ENCODE measurements around the gene SLC7A14. TPM values are rescaled to one million over a fixed set of nuclear protein-coding genes. Genes with fewer than 3 reads are reported as not detected.

Gene SLC7A14
- total RNA-seq, 2 experiments from 2014 or later: not detected

GRCh38 chr3:170534227-170534626, 51.6 kb downstream of the SLC7A14 start:
- H3K4me1 Mint-ChIP-seq (ENCODE audit: low read depth): no peaks in the 10 kb centered on the region
- CTCF ChIA-PET: no interaction called here
- DNase-seq (no peak), ATAC-seq (no peak)
- POLR2A ChIA-PET: no interaction called here
- H3K9me3 Mint-ChIP-seq: no peaks in the 10 kb centered on the region
- no peak overlapping the region for H3K27ac Mint-ChIP-seq
- H3K36me3 Mint-ChIP-seq (ENCODE audit: low read depth): no peaks in the 10 kb centered on the region
- no peak overlapping the region for H3K4me3 Mint-ChIP-seq
- intact Hi-C loops (cut with micrococcal nuclease): no loop called here
- peaks cover 8% of the 10 kb centered on the region for H3K27me3 Mint-ChIP-seq
- no peak for TF ChIP-seq CTCF (IDR thresholded peaks at IDR 0.05)

- no peak overlapping the region for H3K4me3 Mint-ChIP-seq
- no peak for TF ChIP-seq CTCF (IDR thresholded peaks at IDR 0.05)
- CTCF ChIA-PET: no interaction called here
- no peak for DNase-seq
- no peak overlapping the region for H3K27ac Mint-ChIP-seq
- H3K36me3 Mint-ChIP-seq (ENCODE audit: low read depth): no peaks in the 10 kb centered on the region
- no peaks in the 10 kb centered on the region for H3K9me3 Mint-ChIP-seq
- POLR2A ChIA-PET: interaction anchor here (0.5 kb wide), 1 partner anchor 226 kb away, joined by 3 read pairs; no protein-coding TSS in a partner anchor
- no peak for ATAC-seq
- intact Hi-C loops (cut with micrococcal nuclease): no loop called here
- H3K27me3 Mint-ChIP-seq: peaks cover 2% of the 10 kb centered on the region
- no peaks in the 10 kb centered on the region for H3K4me1 Mint-ChIP-seq (ENCODE audit: low read depth)
Measured at GRCh38 chr3:170532573-170532972, 53.3 kb downstream of the SLC7A14 start.

DNA sequence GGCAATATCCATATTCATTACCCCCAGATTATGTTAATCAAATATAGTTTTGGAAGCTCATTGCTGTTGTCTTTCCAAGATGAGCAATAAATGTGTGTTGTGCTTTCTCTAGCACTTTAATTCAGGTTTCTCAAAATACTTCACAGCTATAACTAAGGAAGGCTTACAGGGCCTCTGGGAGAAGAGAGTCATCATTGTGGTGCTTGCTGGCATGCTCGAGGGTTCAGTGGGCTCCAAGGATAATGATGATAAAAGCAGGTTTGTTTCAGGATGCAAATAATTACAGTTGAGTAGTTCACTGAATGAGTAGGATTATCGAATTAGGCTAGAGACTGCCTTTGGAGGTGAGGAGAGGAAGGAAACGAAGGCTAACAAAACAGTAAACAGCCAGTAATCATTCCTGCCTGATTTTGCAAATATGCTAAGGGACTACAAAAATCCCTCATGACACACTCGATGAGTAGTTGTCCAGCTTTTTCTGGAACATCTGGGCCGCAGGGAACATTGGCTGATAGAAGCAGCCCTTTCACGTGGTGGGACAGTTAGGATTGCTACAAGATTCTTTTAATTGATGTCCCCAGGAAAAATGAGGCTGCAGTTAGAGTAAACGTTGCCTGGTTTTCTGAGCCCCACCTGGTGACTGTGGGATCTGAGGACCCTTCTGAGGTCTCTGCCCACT, 54.1 kb downstream of the SLC7A14 start:
- TF ChIP-seq CTCF (IDR thresholded peaks at IDR 0.05): no peak
- ChIA-PET POLR2A (no interaction called here), CTCF (interaction anchor here (1.5 kb wide), 1 partner anchor 280 kb away, joined by 4 read pairs; no protein-coding TSS in a partner anchor)
- DNase-seq (no peak), ATAC-seq (no peak)
- peaks cover 2% of the 10 kb centered on the region for H3K27me3 Mint-ChIP-seq
- H3K27ac Mint-ChIP-seq: no peak overlapping the region
- no peaks in the 10 kb centered on the region for H3K9me3 Mint-ChIP-seq
- no peaks in the 10 kb centered on the region for H3K4me1 Mint-ChIP-seq (ENCODE audit: low read depth)
- H3K36me3 Mint-ChIP-seq (ENCODE audit: low read depth): no peaks in the 10 kb centered on the region
- no peak overlapping the region for H3K4me3 Mint-ChIP-seq
- intact Hi-C loops (cut with micrococcal nuclease): no loop called here

GRCh38 chr3:170531054-170531453, 54.8 kb downstream of the SLC7A14 start:
- no peaks in the 10 kb centered on the region for H3K36me3 Mint-ChIP-seq (ENCODE audit: low read depth)
- no peak for TF ChIP-seq CTCF (IDR thresholded peaks at IDR 0.05)
- ATAC-seq (no peak), DNase-seq (no peak)
- no peaks in the 10 kb centered on the region for H3K4me1 Mint-ChIP-seq (ENCODE audit: low read depth)
- no peak overlapping the region for H3K4me3 Mint-ChIP-seq
- intact Hi-C loops (cut with micrococcal nuclease): no loop called here
- no peaks in the 10 kb centered on the region for H3K9me3 Mint-ChIP-seq
- H3K27ac Mint-ChIP-seq: no peak overlapping the region
- ChIA-PET POLR2A (no interaction called here), CTCF (interaction anchor here (1.5 kb wide), 1 partner anchor 281 kb away, joined by 4 read pairs; no protein-coding TSS in a partner anchor)
- peaks cover 2% of the 10 kb centered on the region for H3K27me3 Mint-ChIP-seq

- H3K4me1 Mint-ChIP-seq (ENCODE audit: low read depth): no peaks in the 10 kb centered on the region
- H3K4me3 Mint-ChIP-seq: no peak overlapping the region
- ATAC-seq (no peak), DNase-seq (no peak)
- no peaks in the 10 kb centered on the region for H3K36me3 Mint-ChIP-seq (ENCODE audit: low read depth)
- ChIA-PET POLR2A (no interaction called here), CTCF (no interaction called here)
- TF ChIP-seq CTCF (IDR thresholded peaks at IDR 0.05): no peak
- peaks cover 2% of the 10 kb centered on the region for H3K27me3 Mint-ChIP-seq
- H3K9me3 Mint-ChIP-seq: no peaks in the 10 kb centered on the region
- no peak overlapping the region for H3K27ac Mint-ChIP-seq
- intact Hi-C loops (cut with micrococcal nuclease): no loop called here
Measured at GRCh38 chr3:170529912-170530311, 56.0 kb downstream of the SLC7A14 start.
